IMR-90 (cell line): ENCODE measurements around the gene ZNF132. TPM values are rescaled to one million over a fixed set of nuclear protein-coding genes. Genes with fewer than 3 reads are reported as not detected.

Source experiments
- ATAC-seq: fragments of 200-7000 bp; cut with Tn5 transposase; 2 replicates; pipeline ENCODE4 v1.9.1; 2020; ENCODE audit warnings: low read depth, mild to moderate bottlenecking, moderate library complexity
- BruUV-seq: library from RNA; stranded (reverse); fragments of 400-500 nt; replicated peaks from 2 replicates; lab custom pipeline; 2021; lab: Mats Ljungman, UMichigan
- CTCF ChIA-PET: fragments of 300-600 bp; formaldehyde crosslinking; extraction: SDS; loops from one replicate; lab custom pipeline; 2021; ENCODE audit warnings: antibody characterized with exemption; lab: Yijun Ruan, JAX
- POLR2A ChIA-PET: fragments of 300-600 bp; sonication (Branson Sonifier 250); formaldehyde crosslinking; loops from one replicate; lab custom pipeline; 2022; ENCODE audit warnings: antibody characterized with exemption; ENCODE audit not compliant: unreplicated experiment; lab: Charles Lee
- DNase-seq: peaks from one replicate; pipeline ENCODE4 v3.0.0; 2013
- H2AFZ ChIP-seq: replicated peaks from 2 replicates; pipeline ENCODE3; 2013; ENCODE audit warnings: low read length, mild to moderate bottlenecking; ENCODE audit not compliant: poor library complexity
- H2AK5ac ChIP-seq: 2 replicates; pipeline ENCODE4 v1.6.1; 2013; ENCODE audit warnings: low read depth, low read length, inconsistent platforms
- H2AK9ac ChIP-seq: replicated peaks from 2 replicates; pipeline ENCODE3; 2013; ENCODE audit warnings: mild to moderate bottlenecking, low read depth, low read length, moderate library complexity; ENCODE audit not compliant: poor library complexity
- H2BK120ac ChIP-seq: 2 replicates; pipeline ENCODE4 v1.6.1; 2013; ENCODE audit warnings: low read depth, low read length, inconsistent platforms
- H2BK15ac ChIP-seq: 3 replicates; pipeline ENCODE4 v1.6.1; 2013; ENCODE audit warnings: low read depth, low read length, inconsistent platforms
- H2BK20ac ChIP-seq: 2 replicates; pipeline ENCODE4 v1.6.1; 2013; ENCODE audit warnings: low read depth, mild to moderate bottlenecking, inconsistent platforms, low read length, moderate library complexity
- H2BK5ac ChIP-seq: 2 replicates; pipeline ENCODE4 v1.6.1; 2013; ENCODE audit warnings: mild to moderate bottlenecking, low read depth, low read length, inconsistent platforms; ENCODE audit not compliant: poor library complexity, severe bottlenecking
- H3K14ac ChIP-seq: replicated peaks from 2 replicates; pipeline ENCODE4 v1.6.1; 2013; ENCODE audit warnings: low read depth, low read length, inconsistent platforms
- H3K18ac ChIP-seq: 2 replicates; pipeline ENCODE4 v1.6.1; 2013; ENCODE audit warnings: low read depth, low read length, control low read depth
- H3K23ac ChIP-seq: 2 replicates; pipeline ENCODE4 v1.6.1; 2013; ENCODE audit warnings: low read depth, low read length, inconsistent platforms
- H3K27ac ChIP-seq: 2 replicates; pipeline ENCODE4 v1.5.1; 2013; ENCODE audit warnings: mild to moderate bottlenecking, control low read depth, low read length; ENCODE audit not compliant: insufficient read depth
- H3K27me3 ChIP-seq: 2 replicates; pipeline ENCODE4 v1.6.1; 2013; ENCODE audit warnings: low read length; ENCODE audit not compliant: control insufficient read depth, insufficient read depth
- H3K36me3 ChIP-seq: 2 replicates; pipeline ENCODE4 v1.6.1; 2013; ENCODE audit warnings: low read length, mixed read lengths; ENCODE audit not compliant: control insufficient read depth, insufficient read depth
- H3K4ac ChIP-seq: 2 replicates; pipeline ENCODE4 v1.6.1; 2013; ENCODE audit warnings: low read depth, low read length, inconsistent platforms
- H3K4me1 ChIP-seq: 2 replicates; pipeline ENCODE4 v1.6.1; 2013; ENCODE audit warnings: low read length, mixed read lengths; ENCODE audit not compliant: control insufficient read depth, insufficient read depth
- H3K4me2 ChIP-seq: 2 replicates; pipeline ENCODE4 v1.6.1; 2013; ENCODE audit warnings: low read depth, mild to moderate bottlenecking, control low read depth, low read length, moderate library complexity
- H3K4me3 ChIP-seq: 2 replicates; pipeline ENCODE4 v1.5.1; 2013; ENCODE audit warnings: low read depth, mild to moderate bottlenecking, control low read depth, low read length, moderate library complexity; ENCODE audit not compliant: insufficient read depth
- H3K56ac ChIP-seq: 2 replicates; pipeline ENCODE4 v1.6.1; 2013; ENCODE audit warnings: low read length, inconsistent platforms; ENCODE audit not compliant: insufficient read depth; ENCODE audit errors: extremely low read depth
- H3K79me1 ChIP-seq, 2 experiments: 2 replicates each; pipeline ENCODE4 v1.6.1; 2013; ENCODE audit warnings: low read length in 2 of 2, inconsistent platforms in 1 of 2, low read depth in 1 of 2
- H3K9ac ChIP-seq: 2 replicates; pipeline ENCODE4 v1.6.1; 2013; ENCODE audit warnings: low read depth, low read length, control low read depth
- H3K9me1 ChIP-seq: 2 replicates; pipeline ENCODE4 v1.6.1; 2013; ENCODE audit warnings: low read length, inconsistent platforms; ENCODE audit not compliant: insufficient read depth
- H3K9me3 ChIP-seq: 2 replicates; pipeline ENCODE4 v1.6.1; 2013; ENCODE audit warnings: low read length; ENCODE audit not compliant: control insufficient read depth, insufficient read depth
- H4K20me1 ChIP-seq: 2 replicates; pipeline ENCODE4 v1.6.1; 2013; ENCODE audit warnings: low read length, inconsistent platforms; ENCODE audit not compliant: insufficient read depth
- H4K5ac ChIP-seq: 2 replicates; pipeline ENCODE4 v1.6.1; 2013; ENCODE audit warnings: mild to moderate bottlenecking, low read depth, low read length, control low read depth
- H4K8ac ChIP-seq, 2 experiments: 2 replicates each; pipeline ENCODE4 v1.6.1; 2013; ENCODE audit warnings: low read depth in 2 of 2, low read length in 2 of 2, control low read depth in 1 of 2, inconsistent platforms in 1 of 2
- H4K91ac ChIP-seq: 2 replicates; pipeline ENCODE4 v1.6.1; 2013; ENCODE audit warnings: low read depth, low read length, inconsistent platforms; ENCODE audit not compliant: insufficient read depth
- BHLHE40 ChIP-seq: fragments of 150-350 bp; IDR thresholded peaks from 2 replicates; pipeline ENCODE4 v1.6.1; 2016; ENCODE audit warnings: mild to moderate bottlenecking, low read depth, low read length
- CEBPB ChIP-seq: IDR thresholded peaks from 2 replicates; pipeline ENCODE4 v1.6.1; 2012; ENCODE audit warnings: low read depth, low read length, improper control_type of control experiment
- CHD1 ChIP-seq: IDR thresholded peaks from 2 replicates; pipeline ENCODE4 v1.6.1; 2012; ENCODE audit warnings: low read depth, low read length, improper control_type of control experiment
- CTCF ChIP-seq: conservative IDR thresholded peaks from 2 replicates; pipeline ENCODE4 v1.5.1; 2012; ENCODE audit warnings: mild to moderate bottlenecking, low read depth, low read length, improper control_type of control experiment
- ELK1 ChIP-seq: fragments of 150-350 bp; IDR thresholded peaks from 2 replicates; pipeline ENCODE4 v1.6.1; 2016; ENCODE audit warnings: low read depth, mild to moderate bottlenecking, low read length, moderate library complexity, borderline replicate concordance
- FOS ChIP-seq: fragments of 150-350 bp; IDR thresholded peaks from 2 replicates; pipeline ENCODE4 v1.6.1; 2016; ENCODE audit warnings: low read depth, low read length
- MAFK ChIP-seq: IDR thresholded peaks from 2 replicates; pipeline ENCODE4 v1.6.1; 2012; ENCODE audit warnings: low read depth, low read length, improper control_type of control experiment
- MXI1 ChIP-seq: IDR thresholded peaks from 2 replicates; pipeline ENCODE4 v1.6.1; 2012; ENCODE audit warnings: low read depth, mild to moderate bottlenecking, low read length, moderate library complexity, borderline replicate concordance
- NFE2L2 ChIP-seq: fragments of 150-350 bp; IDR thresholded peaks from 2 replicates; pipeline ENCODE4 v1.6.1; 2016; ENCODE audit warnings: low read depth, mild to moderate bottlenecking, low read length
- POLR2A ChIP-seq: IDR thresholded peaks from 2 replicates; pipeline ENCODE4 v1.6.1; 2012; ENCODE audit warnings: mild to moderate bottlenecking, low read depth, low read length
- RAD21 ChIP-seq: IDR thresholded peaks from 2 replicates; pipeline ENCODE4 v1.6.1; 2012; ENCODE audit warnings: low read length, improper control_type of control experiment
- RCOR1 ChIP-seq: IDR thresholded peaks from 2 replicates; pipeline ENCODE4 v1.6.1; 2012; ENCODE audit warnings: mild to moderate bottlenecking, low read length, improper control_type of control experiment; ENCODE audit not compliant: insufficient replicate concordance
- SMC3 ChIP-seq: fragments of 150-350 bp; IDR thresholded peaks from 2 replicates; pipeline ENCODE4 v1.6.1; 2016; ENCODE audit warnings: low read depth, mild to moderate bottlenecking, antibody characterized with exemption, low read length, moderate library complexity
- USF2 ChIP-seq: fragments of 150-350 bp; IDR thresholded peaks from 2 replicates; pipeline ENCODE4 v1.6.1; 2017; ENCODE audit warnings: mild to moderate bottlenecking, antibody characterized with exemption, low read length, low read depth
- whole genome bisulfite sequencing, 2 experiments: methylation state at CpG; one replicate each; pipeline versions ENCODE4 v1.1.5 to v1.1.7; 2013; ENCODE audit warnings: missing lambda C conversion rate in 2 of 2; ENCODE audit not compliant: insufficient read length in 1 of 2; ENCODE audit errors: extremely low coverage in 2 of 2; 5-methylcytosine and 5-hydroxymethylcytosine counted together
- dilution Hi-C: fragments of 300-500 bp; cut with HindIII; formaldehyde crosslinking; loops from one replicate; pipeline ENCODE4 v1.14.3; 2018; ENCODE audit warnings: low sequenced_read_pairs; ENCODE audit not compliant: unreplicated experiment
- in situ Hi-C: fragments of 300-500 bp; cut with MboI; formaldehyde crosslinking; loops from 3 replicates; pipeline ENCODE4 v1.14.3; 2019; ENCODE audit warnings: low sequenced_read_pairs, inconsistent platforms, mixed read lengths
- intact Hi-C: fragments of 100-400 bp; cut with micrococcal nuclease; formaldehyde crosslinking; loops from 2 replicates; pipeline ENCODE4 v1.10.0; 2022
- polyA plus RNA-seq, 3 experiments: library from polyadenylated mRNA; depleted of rRNA; stranded (reverse); fragments of >200 nt; gene quantifications; 2 replicates each; pipeline ENCODE4 v1.2.3, GENCODE V29; 2012; ENCODE audit warnings: low replicate concordance in 1 of 3
- total RNA-seq: library from RNA; depleted of rRNA; stranded (reverse); fragments of >200 nt; gene quantifications from 2 replicates; pipeline ENCODE4 v1.2.3, GENCODE V29; 2012

ZNF132 gene
- total and polyA plus RNA-seq, 2 of the 4 experiments (the other 2 are of a cell fraction), result 2.4 to 13.6 TPM

GRCh38 chr19:58400316-58400915 lies 39.5 kb downstream of the ZNF132 start (continued):
- TF ChIP-seq SMC3, result no peak

DNA sequence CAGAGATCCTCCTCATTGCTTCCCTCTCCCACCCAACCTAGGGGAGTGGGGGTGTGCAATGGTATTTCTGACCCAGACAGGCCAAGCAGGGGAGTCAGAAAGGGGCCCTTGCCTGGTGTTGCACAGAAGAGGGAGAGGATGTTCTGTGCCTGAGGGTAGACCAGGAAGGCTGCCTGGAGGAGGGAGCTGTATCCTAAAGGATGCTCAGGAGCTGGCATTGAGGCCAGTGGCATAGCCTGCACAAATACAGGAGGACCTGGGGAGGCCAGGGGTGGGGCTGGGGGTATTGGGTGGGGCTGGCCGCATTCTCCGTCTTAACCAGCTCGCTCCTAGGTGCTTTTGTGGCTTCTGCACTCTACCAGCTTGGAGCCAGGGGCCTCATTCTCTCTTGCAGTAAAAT lies 40.0 kb downstream of the ZNF132 start:
- in situ Hi-C loops, result no loop called here
- Histone ChIP-seq H3K4ac (no peak overlapping the region), H3K4me3 (no peak overlapping the region), H3K9ac (no peak overlapping the region), H3K18ac (no peak overlapping the region), H3K27me3 (no peaks in the 10 kb centered on the region), H3K14ac (no peak overlapping the region), H3K56ac (no peak overlapping the region), H2BK20ac (no peak overlapping the region), H3K23ac (no peak overlapping the region), H4K8ac (no peak overlapping the region), H4K20me1 (peaks cover 3% of the 10 kb centered on the region), H3K4me2 (no peak overlapping the region), H3K9me3 (no peaks in the 10 kb centered on the region), H3K79me1 (peaks cover 0 to 11% of the 10 kb centered on the region in 2 experiments; a peak in 2 of 4 replicates), H2AK5ac (no peak overlapping the region), H2BK5ac (no peak overlapping the region), H3K36me3 (peaks cover 4% of the 10 kb centered on the region), H3K9me1 (no peaks in the 10 kb centered on the region), H2BK15ac (no peak overlapping the region), H2AFZ (no peak overlapping the region), H3K27ac (no peak overlapping the region), H4K5ac (no peak overlapping the region), H4K91ac (no peak overlapping the region), H2BK120ac (no peak overlapping the region), H3K4me1 (peaks cover 5% of the 10 kb centered on the region), H2AK9ac (peak overlapping the region; percentile 95)
- ChIA-PET POLR2A (no interaction called here), CTCF (no interaction called here)
- no peak for DNase-seq
- intact Hi-C loops, result no loop called here
- 100% methylated on average over 3 of the region's 3 CpGs; no CpG with 5 or more reads in 1 of the 2 experiments for WGBS, 2 experiments
- dilution Hi-C loops, result no loop called here
- BruUV-seq, result no TSS peak
- no peak for ATAC-seq
- no peak for TF ChIP-seq POLR2A
- TF ChIP-seq RAD21, result no peak
- TF ChIP-seq FOS, result no peak
- no peak for TF ChIP-seq ELK1
- TF ChIP-seq SMC3, result no peak
- TF ChIP-seq CHD1, result no peak
- TF ChIP-seq USF2, result no peak
- TF ChIP-seq BHLHE40, result no peak
- TF ChIP-seq MAFK, result no peak
- no peak for TF ChIP-seq CTCF
- TF ChIP-seq NFE2L2, result no peak
- TF ChIP-seq MXI1, result no peak
- TF ChIP-seq RCOR1, result no peak
- no peak for TF ChIP-seq CEBPB
